Skeletal muscle satellite cell (primary cell): Measurements from ENCODE around the gene ARL4D. TPM values are rescaled to one million over a fixed set of nuclear protein-coding genes. Genes with fewer than 3 reads are reported as not detected.

Experiments used
- small RNA-seq: library from RNA; depleted of rRNA; stranded (forward); fragments of <200 nt; gene quantifications from one replicate; pipeline ENCODE3, GENCODE V24; 2012

Gene ARL4D

Small RNA genes within 50 kb of the gene (small RNA-seq; reads per million reads assigned to genes)
- gene RNU6-1137P (not detected), gene RNU6-406P (not detected), gene RNU6-470P (not detected)
